ENCODE data around the gene RNF183.
A peak's percentile ranks its signal among the peaks of the same experiment; 100 is the strongest.

RNF183 gene

GRCh38 chr9:113289091-113289490 lies 14.1 kb downstream of the RNF183 start:
- Histone ChIP-seq H3K9ac (no peak overlapping the region), H3K36me3 (ENCODE audit: insufficient read depth) (peaks cover 39% of the 10 kb centered on the region), H3K4me1 (ENCODE audit: low read depth, poor library complexity, severe bottlenecking) (no peaks in the 10 kb centered on the region), H3K27ac (no peak overlapping the region), H3K27me3 (ENCODE audit: insufficient read depth, low read depth) (no peaks in the 10 kb centered on the region), H3K79me2 (ENCODE audit: insufficient read depth, low read depth) (no peaks in the 10 kb centered on the region), H3K4me2 (no peak overlapping the region), H2AFZ (ENCODE audit: low read depth) (no peak overlapping the region), H3K4me3 (IDR thresholded peaks at IDR 0.05; ENCODE audit: insufficient read depth, low read depth, low read length) (no peak overlapping the region), H4K20me1 (ENCODE audit: insufficient read depth) (no peaks in the 10 kb centered on the region)
- TF ChIP-seq, protein P1, sequence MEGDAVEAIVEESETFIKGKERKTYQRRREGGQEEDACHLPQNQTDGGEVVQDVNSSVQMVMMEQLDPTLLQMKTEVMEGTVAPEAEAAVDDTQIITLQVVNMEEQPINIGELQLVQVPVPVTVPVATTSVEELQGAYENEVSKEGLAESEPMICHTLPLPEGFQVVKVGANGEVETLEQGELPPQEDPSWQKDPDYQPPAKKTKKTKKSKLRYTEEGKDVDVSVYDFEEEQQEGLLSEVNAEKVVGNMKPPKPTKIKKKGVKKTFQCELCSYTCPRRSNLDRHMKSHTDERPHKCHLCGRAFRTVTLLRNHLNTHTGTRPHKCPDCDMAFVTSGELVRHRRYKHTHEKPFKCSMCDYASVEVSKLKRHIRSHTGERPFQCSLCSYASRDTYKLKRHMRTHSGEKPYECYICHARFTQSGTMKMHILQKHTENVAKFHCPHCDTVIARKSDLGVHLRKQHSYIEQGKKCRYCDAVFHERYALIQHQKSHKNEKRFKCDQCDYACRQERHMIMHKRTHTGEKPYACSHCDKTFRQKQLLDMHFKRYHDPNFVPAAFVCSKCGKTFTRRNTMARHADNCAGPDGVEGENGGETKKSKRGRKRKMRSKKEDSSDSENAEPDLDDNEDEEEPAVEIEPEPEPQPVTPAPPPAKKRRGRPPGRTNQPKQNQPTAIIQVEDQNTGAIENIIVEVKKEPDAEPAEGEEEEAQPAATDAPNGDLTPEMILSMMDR (conservative IDR thresholded peaks at IDR 0.05; ENCODE audit: low read depth, low read length) = no peak

DNA sequence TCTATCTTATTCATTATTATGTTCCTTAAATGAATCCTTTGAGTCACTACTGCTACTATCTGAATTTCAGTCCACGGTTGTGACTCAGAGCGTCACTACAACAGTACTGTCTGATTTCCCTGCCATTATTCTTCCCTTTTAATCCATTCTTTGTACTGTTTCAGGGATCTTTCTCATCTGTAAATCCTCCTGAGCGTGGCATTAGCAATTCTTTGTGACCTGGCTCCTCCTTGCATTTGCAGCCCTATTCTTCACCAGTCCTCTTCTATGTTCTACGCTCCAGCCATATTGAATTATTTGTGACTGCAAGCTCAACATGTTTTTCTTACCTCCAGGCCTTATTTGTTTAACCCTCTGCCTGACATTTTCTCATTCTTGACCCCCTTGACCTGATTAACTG lies 21.8 kb downstream of the RNF183 start:
- Histone ChIP-seq H3K27ac (no peak overlapping the region), H3K9ac (no peak overlapping the region), H2AFZ (ENCODE audit: low read depth) (no peak overlapping the region), H4K20me1 (ENCODE audit: insufficient read depth) (no peaks in the 10 kb centered on the region), H3K4me3 (IDR thresholded peaks at IDR 0.05; ENCODE audit: insufficient read depth, low read depth, low read length) (no peak overlapping the region), H3K27me3 (ENCODE audit: insufficient read depth, low read depth) (no peaks in the 10 kb centered on the region), H3K4me2 (no peak overlapping the region), H3K36me3 (ENCODE audit: insufficient read depth) (peaks cover 18% of the 10 kb centered on the region; the same call in 1 of the 2 replicates), H3K4me1 (ENCODE audit: low read depth, poor library complexity, severe bottlenecking) (peaks cover 14% of the 10 kb centered on the region), H3K79me2 (ENCODE audit: insufficient read depth, low read depth) (peaks cover 18% of the 10 kb centered on the region; the same call in 1 of the 2 replicates)
- TF ChIP-seq, protein P1 (conservative IDR thresholded peaks at IDR 0.05; ENCODE audit: low read depth, low read length) = no peak

- peaks cover 33% of the 10 kb centered on the region; the same call in 1 of the 2 replicates for H3K79me2 ChIP-seq (ENCODE audit: insufficient read depth, low read depth)
- no peak overlapping the region for H3K4me2 ChIP-seq
- H4K20me1 ChIP-seq (ENCODE audit: insufficient read depth) = no peaks in the 10 kb centered on the region
- TF ChIP-seq, protein P1 (conservative IDR thresholded peaks at IDR 0.05; ENCODE audit: low read depth, low read length) = no peak
- H3K36me3 ChIP-seq (ENCODE audit: insufficient read depth) = peaks cover 11% of the 10 kb centered on the region; the same call in 1 of the 2 replicates
- no peak overlapping the region for H3K9ac ChIP-seq
- H3K4me3 ChIP-seq (IDR thresholded peaks at IDR 0.05; ENCODE audit: insufficient read depth, low read depth, low read length) = no peak overlapping the region
- H3K4me1 ChIP-seq (ENCODE audit: low read depth, poor library complexity, severe bottlenecking) = peaks cover 21% of the 10 kb centered on the region
- no peak overlapping the region for H2AFZ ChIP-seq (ENCODE audit: low read depth)
- no peak overlapping the region for H3K27ac ChIP-seq
- H3K27me3 ChIP-seq (ENCODE audit: insufficient read depth, low read depth) = no peaks in the 10 kb centered on the region
Measured at GRCh38 chr9:113278840-113279239, 24.3 kb downstream of the RNF183 start.

DNA sequence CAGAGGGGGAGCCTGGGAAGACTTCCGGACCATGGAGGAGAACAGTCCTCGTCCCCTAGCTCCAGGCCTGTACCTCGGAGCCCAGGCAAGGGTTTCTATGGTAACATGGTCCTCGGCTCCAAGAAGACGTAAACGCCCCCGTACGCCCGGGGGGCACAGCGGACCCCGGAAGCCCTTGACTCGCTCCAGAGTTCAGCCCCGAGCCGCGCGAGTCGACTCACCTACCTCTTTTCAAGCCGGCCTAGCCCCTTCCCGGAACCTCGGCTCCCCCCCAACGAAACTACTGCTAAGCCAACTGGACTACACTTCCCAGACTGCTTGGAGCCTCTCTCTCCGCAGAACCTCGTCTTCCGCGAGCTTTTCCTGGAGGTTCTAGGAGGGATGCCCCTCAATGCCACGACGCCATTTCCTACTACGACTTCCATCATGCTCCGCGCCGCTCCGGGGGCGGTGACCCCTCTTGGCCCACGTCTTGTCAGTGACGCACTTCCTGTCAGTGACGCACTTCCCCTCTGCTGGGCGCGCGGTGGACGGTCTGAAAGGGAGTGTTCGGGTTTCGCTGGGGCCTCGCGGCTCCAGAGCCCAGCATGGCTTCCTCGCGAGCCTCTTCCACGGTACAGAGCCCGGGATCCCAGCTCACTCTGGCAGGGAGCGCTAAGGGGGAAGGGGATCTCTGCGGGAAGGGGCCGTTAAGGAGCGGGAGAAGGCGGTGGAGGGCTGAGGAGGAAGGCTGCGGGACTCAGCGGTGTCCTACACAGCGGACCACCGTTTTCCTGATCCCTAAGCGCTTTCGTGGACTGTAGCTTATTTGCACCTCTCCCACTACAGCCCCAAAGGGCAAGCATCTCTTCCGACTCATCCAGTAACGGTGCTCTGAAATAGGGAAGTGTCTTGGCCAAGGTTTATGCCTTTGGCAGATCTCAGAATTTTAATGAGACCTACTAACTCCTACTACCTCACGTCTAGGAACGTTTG lies 27.7 kb downstream of the RNF183 start, which contains the start of the genes CDC26 and PRPF4:
CDC26 (minus strand) TSS at position 416 of the 975 bp plus-strand sequence. CDS start 3,065 bp downstream, outside the sequence.
PRPF4 (plus strand) TSS at position 502 of the 975 bp plus-strand sequence; CDS start at position 588, 86 bp downstream.
- Histone ChIP-seq H3K4me2 (peak within 1 kb of the TSS; percentile 97), H3K27me3 (ENCODE audit: insufficient read depth, low read depth) (no peaks in the 10 kb centered on the region), H3K4me1 (ENCODE audit: low read depth, poor library complexity, severe bottlenecking) (peaks cover 22% of the 10 kb centered on the region), H3K9ac (peak within 1 kb of the TSS; percentile 86), H4K20me1 (ENCODE audit: insufficient read depth) (no peaks in the 10 kb centered on the region), H3K79me2 (ENCODE audit: insufficient read depth, low read depth) (peaks cover 33% of the 10 kb centered on the region; the same call in 1 of the 2 replicates), H3K36me3 (ENCODE audit: insufficient read depth) (peaks cover 15% of the 10 kb centered on the region; the same call in 1 of the 2 replicates), H2AFZ (ENCODE audit: low read depth) (peak within 1 kb of the TSS; percentile 90), H3K27ac (peak within 1 kb of the TSS; percentile 69), H3K4me3 (IDR thresholded peaks at IDR 0.05; ENCODE audit: insufficient read depth, low read depth, low read length) (no peak within 1 kb of the TSS)
- TF ChIP-seq, protein P1 (conservative IDR thresholded peaks at IDR 0.05; ENCODE audit: low read depth, low read length) = no peak

Data from KMS-11 (cell line).